Measurements from ENCODE around the gene ADGRG6.

DNA sequence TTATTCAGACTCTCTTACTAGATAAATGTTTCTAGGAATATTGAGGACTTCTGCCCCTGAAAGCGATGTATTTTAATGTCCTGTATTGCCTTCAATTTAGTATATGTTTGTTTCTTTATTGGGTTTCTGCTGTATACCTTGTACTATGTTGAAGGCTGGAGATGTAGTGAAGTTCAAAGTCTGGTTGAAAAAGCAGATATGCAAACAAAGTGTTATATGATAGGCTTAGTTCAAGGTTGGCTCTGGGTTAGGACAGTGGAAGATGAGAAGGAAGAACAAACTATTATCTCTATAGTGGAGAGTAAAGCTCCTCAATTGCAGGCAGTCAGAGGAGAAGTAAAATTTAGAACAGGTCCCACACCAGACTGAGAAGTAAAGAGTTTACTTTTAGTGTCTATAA lies 36.3 kb upstream of the ADGRG6 start:
- TF ChIP-seq POLR2A (IDR thresholded peaks at IDR 0.05; ENCODE audit: low read length) (no peak), GATA1 (IDR thresholded peaks at IDR 0.05; ENCODE audit: low read depth, low read length) (no peak)
